CD4-positive, alpha-beta T cell treated with Interleukin-17A for 1 hour (primary cell): ENCODE measurements around the gene REG4.
"Not testable (repeated sequence)": the region's sequence is repeated elsewhere in the genome, so short reads cannot be mapped to it uniquely, and the experiment has no call there.

Source experiments
- DNase-seq: peaks from one replicate; pipeline ENCODE4 v3.0.0-alpha.2; 2020

Gene REG4

GRCh38 chr1:119805746-119806145, 5.5 kb downstream of the REG4 start:
- no peak for DNase-seq

- DNase-seq: no peak
These were observed 6.0 kb downstream of the REG4 start for GRCh38 chr1:119805247-119805646.

- no peak for DNase-seq
These were observed 11.6 kb downstream of the REG4 start for GRCh38 chr1:119799599-119800177.

GRCh38 chr1:119799003-119799402, 12.3 kb downstream of the REG4 start:
- DNase-seq: no peak

- DNase-seq: no peak
These were observed 13.7 kb downstream of the REG4 start for GRCh38 chr1:119797606-119798005.

- DNase-seq: no peak
These were observed 14.1 kb downstream of the REG4 start for GRCh38 chr1:119797162-119797561.

- DNase-seq: no peak
These were observed 15.7 kb downstream of the REG4 start for GRCh38 chr1:119795261-119796200.

GRCh38 chr1:119794876-119795240, 16.4 kb downstream of the REG4 start:
- no peak for DNase-seq

- no peak for DNase-seq
These were observed 16.9 kb downstream of the REG4 start for GRCh38 chr1:119794230-119794875.

- DNase-seq: no peak
These were observed 19.9 kb downstream of the REG4 start for GRCh38 chr1:119791377-119791776.

GRCh38 chr1:119790451-119791198, 20.6 kb downstream of the REG4 start:
- no peak for DNase-seq

GRCh38 chr1:119787776-119788175, 23.5 kb downstream of the REG4 start:
- no peak for DNase-seq

- DNase-seq: not testable (repeated sequence)
These were observed 24.7 kb downstream of the REG4 start for GRCh38 chr1:119786473-119787050.

GRCh38 chr1:119786046-119786445, 25.2 kb downstream of the REG4 start:
- not testable (repeated sequence) for DNase-seq

- no peak for DNase-seq
These were observed 27.0 kb downstream of the REG4 start for GRCh38 chr1:119784191-119784781.

- DNase-seq: no peak
These were observed 27.7 kb downstream of the REG4 start for GRCh38 chr1:119783354-119784185.

GRCh38 chr1:119782631-119783325, 28.5 kb downstream of the REG4 start:
- no peak for DNase-seq

GRCh38 chr1:119781434-119782210, 29.6 kb downstream of the REG4 start:
- DNase-seq: no peak

- no peak for DNase-seq
These were observed 31.3 kb downstream of the REG4 start for GRCh38 chr1:119779869-119780356.
